ENCODE results near the gene PANX1.

DNA sequence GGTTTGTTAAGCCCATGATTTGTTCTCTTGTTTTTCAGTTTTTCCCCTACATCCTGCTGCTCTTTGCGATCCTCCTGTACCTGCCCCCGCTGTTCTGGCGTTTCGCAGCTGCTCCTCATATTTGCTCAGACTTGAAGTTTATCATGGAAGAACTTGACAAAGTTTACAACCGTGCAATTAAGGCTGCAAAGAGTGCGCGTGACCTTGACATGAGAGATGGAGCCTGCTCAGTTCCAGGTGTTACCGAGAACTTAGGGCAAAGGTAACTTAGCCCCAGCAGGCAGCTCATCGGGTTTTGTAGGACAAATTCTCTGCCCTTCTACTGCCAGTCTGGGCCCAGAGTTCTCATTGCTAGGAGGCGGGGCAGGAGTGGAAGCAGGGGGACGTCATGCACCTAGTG is 49.7 kb downstream of the PANX1 start:
- TF ChIP-seq GATA2 (IDR thresholded peaks at IDR 0.05; ENCODE audit: low read depth, low read length) (no peak), GATA3 (IDR thresholded peaks at IDR 0.05; ENCODE audit: low read depth, low read length) (no peak)
